Limb (tissue), 2 donors: ENCODE results near the gene PRKAG2.

Source experiments
- DNase-seq, 2 donors: peaks; one replicate each; pipeline ENCODE4 v3.0.0-alpha.2; 2016; ENCODE audit errors: extremely low spot score in 2 of 2

Gene PRKAG2

GRCh38 chr7:151900986-151901621 lies 24.2 kb upstream of the PRKAG2 start:
- peak; percentile 37 to 60 for DNase-seq

DNA sequence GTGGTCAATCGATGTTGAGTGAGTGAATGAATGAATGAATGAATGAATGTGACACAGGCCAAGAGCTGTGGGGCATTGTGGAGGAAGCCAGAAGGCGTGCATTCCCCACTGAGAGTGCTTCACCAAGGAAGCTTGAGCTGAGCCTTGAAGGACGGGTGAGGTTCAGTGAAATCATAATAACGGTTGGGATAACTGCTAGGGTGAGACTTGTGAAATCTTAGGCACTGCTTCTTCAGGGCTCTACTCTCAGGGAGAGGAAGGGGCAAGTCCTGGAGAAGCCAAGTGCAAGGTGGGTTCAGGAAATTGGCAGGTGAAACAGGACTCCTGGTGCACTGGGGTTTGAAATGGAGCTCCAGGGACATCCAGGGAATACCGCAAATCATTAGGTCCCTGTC lies 23.7 kb upstream of the PRKAG2 start:
- no peak for DNase-seq

GRCh38 chr7:151899513-151900360 lies 22.8 kb upstream of the PRKAG2 start:
- no peak for DNase-seq

DNA sequence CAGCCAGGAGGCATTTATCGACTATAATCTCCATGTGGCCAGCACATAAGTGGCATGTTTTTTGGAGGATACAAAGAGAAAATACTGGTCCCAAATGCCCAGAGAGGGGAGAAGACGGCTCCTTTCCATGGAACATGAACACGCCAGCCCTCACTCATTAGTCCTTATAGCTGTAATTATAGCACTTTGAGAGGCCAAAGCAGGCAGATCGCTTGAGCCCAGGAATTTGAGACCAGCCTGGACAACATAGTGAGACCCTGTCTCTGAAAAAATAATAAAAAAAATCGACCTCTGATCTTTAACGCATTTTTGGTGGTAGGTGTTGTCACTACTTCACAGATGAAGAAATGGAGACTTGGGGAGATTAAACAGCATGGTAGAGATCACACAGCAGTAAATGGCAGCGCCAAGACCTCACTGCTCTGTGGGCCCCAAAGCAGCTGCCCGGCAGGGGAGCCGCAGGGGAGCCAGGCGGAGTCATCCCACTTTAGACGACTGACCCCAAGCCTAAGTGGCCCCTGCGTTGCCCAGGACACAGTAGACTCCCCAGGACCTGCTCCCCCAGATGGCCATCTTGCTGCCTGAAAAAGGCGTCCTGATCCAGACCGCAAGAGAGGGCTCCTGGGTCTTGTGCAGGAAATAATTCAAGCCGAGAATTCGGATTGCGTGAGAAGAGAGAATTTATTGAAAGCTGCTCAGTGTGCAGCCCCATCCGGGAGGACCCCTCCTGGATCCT lies 21.2 kb upstream of the PRKAG2 start:
- DNase-seq: no peak

GRCh38 chr7:151897161-151897731 lies 20.3 kb upstream of the PRKAG2 start:
- no peak for DNase-seq

GRCh38 chr7:151896486-151896885 lies 19.6 kb upstream of the PRKAG2 start:
- DNase-seq: no peak

DNA sequence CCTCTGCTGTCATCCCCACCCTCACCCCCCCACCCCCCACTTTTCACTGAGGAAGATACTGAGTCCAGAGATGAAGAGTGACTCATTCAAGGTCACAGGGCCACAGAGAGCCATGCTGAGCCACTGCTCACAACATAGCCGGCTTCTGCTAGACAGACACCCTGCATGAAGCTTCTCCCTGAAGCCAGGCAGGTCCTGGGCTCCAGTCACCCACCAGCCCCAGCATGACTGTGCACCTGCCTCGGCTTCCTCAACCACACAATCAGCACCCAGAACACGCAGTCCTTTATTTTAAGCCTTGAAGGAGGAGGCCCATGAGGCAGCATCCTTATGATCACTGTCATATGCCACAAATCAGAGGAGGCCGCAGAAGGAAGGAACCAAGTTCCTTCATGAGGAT lies 19.2 kb upstream of the PRKAG2 start:
- no peak for DNase-seq

DNA sequence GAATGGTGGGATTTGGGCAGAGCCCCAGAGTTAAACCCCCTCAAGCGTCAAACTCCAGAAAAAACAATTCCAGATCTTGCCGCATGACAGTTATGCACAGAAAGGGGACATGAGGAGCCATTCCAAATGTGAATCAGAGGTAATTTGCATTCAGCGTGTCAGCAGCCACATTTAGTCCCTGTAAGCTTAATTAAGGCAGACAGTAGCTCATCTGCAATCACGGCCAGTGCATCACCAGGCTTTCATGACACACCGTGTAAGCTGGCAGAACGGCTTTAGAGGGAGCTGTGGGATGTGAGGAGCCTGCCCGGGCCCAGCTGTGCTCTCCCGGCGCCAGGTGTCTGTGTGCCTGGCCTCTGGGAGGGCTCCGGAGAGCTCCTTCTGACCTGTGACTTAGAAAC lies 18.7 kb upstream of the PRKAG2 start:
- no peak for DNase-seq

- no peak for DNase-seq
Measured at GRCh38 chr7:151895008-151895630, 18.2 kb upstream of the PRKAG2 start.

GRCh38 chr7:151894111-151895007 lies 17.4 kb upstream of the PRKAG2 start:
- no peak for DNase-seq

DNA sequence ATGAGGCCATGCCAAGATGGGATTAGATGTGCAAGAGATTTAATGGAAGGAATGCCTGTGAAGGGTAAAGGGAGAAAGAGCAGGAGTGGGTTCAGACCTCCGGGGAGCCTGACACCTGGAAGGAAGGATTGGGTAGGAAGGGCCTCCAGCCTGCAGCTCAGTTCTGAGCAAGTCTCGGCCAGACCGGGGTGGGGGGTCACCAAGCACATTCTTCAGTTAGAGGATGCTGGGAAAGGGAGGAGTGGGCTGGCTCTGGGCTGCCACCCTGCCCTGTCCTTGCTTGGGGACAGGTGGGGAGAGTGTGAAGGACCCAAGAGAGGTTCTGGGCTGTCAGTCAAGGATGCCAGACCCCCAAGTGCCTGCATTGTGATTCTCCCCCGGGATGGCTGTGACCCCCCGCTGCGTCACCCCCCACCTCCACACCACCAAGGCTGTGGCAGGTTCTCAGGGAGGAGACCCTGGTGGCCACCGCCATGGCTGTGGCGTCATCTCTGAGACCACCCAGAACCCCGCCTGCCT lies 16.5 kb upstream of the PRKAG2 start:
- no peak for DNase-seq

- no peak for DNase-seq
Measured at GRCh38 chr7:151891753-151892152, 14.8 kb upstream of the PRKAG2 start.

GRCh38 chr7:151891182-151891581 lies 14.3 kb upstream of the PRKAG2 start:
- no peak for DNase-seq

GRCh38 chr7:151890355-151891004 lies 13.6 kb upstream of the PRKAG2 start:
- DNase-seq: no peak

GRCh38 chr7:151889406-151890354 lies 12.8 kb upstream of the PRKAG2 start:
- DNase-seq: no peak

GRCh38 chr7:151888079-151889067 lies 11.5 kb upstream of the PRKAG2 start:
- no peak for DNase-seq

DNA sequence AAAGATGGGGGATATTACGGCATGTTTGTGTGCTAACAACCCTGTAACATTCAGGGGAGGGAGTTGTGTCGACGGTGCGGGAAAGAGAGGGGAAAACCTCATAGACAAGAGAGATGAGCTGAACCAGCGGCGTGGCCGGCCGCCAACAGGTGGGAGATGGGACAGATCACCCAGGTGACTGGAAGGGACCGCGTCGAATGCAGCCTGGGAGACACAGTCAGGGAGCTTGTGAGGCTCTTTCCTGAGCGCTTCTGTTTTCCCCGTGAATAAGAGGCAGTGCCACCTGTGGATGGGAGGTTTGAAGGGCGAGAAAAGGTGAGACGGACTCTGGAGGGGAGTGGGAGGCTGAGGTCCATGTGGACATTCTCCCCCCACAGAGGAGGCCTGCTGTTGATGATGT lies 9.9 kb upstream of the PRKAG2 start:
- no peak for DNase-seq
